GM12873 (cell line): ENCODE results near the gene CAMP.

ENCODE experiments used
- CTCF ChIP-seq: IDR thresholded peaks from 2 replicates; pipeline ENCODE4 v1.5.1; 2012; ENCODE audit warnings: low read depth, mild to moderate bottlenecking, moderate library complexity, low read length, control low read depth; ENCODE audit not compliant: insufficient read depth; ENCODE audit errors: missing control alignments

Gene CAMP

GRCh38 chr3:48222616-48223513 is at the start of gene CAMP:
CAMP (plus strand) TSS chr3:48223495; CDS start chr3:48223512, 17 bp downstream.
- no peak for TF ChIP-seq CTCF

GRCh38 chr3:48178072-48178471 is 45.2 kb upstream of the CAMP start:
- TF ChIP-seq CTCF = no peak

GRCh38 chr3:48180021-48180420 is 43.3 kb upstream of the CAMP start:
- no peak for TF ChIP-seq CTCF

- TF ChIP-seq CTCF = no peak
Observed at GRCh38 chr3:48180531-48181253, 42.6 kb upstream of the CAMP start.

- TF ChIP-seq CTCF = no peak
Observed at GRCh38 chr3:48184299-48184698, 39.0 kb upstream of the CAMP start.

GRCh38 chr3:48185129-48185528 is 38.2 kb upstream of the CAMP start:
- TF ChIP-seq CTCF = no peak

GRCh38 chr3:48186631-48187300 is 36.5 kb upstream of the CAMP start:
- TF ChIP-seq CTCF = no peak
